Medulla oblongata (tissue), 1 donor: ENCODE measurements around the gene FSIP1.

Experiments
- DNase-seq: peaks from one replicate; pipeline ENCODE4 v3.0.0-alpha.2; 2015; ENCODE audit errors: extremely low spot score

The FSIP1 gene

DNA sequence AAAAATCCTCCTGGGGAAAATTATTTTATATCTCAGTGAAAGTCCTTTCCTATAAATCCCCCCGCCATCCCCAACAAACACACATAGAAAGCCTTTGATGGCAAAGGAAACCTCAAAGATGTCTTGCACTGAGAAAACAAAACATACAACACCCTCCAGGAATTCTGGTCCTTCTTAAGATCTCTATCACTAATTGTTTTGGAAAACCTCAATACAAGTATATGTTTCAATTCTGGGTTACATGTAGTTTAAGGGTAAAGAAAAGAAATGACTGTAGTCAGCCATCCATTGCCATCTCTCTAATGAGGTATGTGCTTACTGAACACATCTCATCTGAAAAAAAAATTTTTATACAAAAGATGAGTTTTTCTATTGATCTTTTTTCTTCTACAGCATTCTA, 97.3 kb downstream of the FSIP1 start:
- no peak for DNase-seq

- DNase-seq: no peak
Measured at GRCh38 chr15:39684233-39684632, 98.4 kb downstream of the FSIP1 start.

GRCh38 chr15:39682366-39682765, 100.3 kb downstream of the FSIP1 start:
- no peak for DNase-seq

DNA sequence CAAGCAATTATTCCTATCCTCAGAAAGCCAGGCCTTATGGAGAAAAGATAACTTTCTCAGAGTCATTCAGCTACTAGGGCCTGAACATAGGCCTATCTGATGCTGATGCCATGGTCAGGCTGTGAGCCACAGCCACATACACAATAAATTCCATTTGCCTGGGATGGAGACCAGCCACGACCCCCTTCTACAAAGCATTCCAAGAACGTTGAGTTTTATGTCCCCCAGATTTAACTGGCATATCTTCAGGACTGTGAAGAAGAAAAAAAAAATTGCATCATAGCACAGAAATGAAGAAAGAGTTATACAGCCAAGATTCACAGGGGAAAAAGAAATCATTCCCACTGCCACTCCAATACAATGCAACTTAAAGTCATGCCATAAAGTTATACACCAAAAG, 101.8 kb downstream of the FSIP1 start:
- DNase-seq: no peak

DNA sequence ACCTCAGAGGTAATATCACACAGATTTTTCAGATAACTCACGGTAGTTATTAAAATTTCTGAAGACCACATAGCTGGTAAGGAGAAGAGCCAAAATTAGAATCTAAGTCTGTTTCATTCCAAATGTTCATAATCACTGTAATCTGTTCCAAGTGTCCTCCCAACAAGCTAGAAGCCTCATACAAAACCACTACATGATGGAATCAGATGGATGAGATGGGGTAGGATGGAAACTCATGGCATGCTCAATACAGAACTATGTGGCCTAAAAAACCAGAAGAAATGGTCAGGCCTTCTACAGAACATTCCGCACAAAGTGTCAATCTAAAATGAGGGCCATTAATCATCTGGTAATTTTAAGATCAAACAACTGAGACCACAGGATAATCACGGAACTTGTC, 110.0 kb downstream of the FSIP1 start:
- no peak for DNase-seq

DNA sequence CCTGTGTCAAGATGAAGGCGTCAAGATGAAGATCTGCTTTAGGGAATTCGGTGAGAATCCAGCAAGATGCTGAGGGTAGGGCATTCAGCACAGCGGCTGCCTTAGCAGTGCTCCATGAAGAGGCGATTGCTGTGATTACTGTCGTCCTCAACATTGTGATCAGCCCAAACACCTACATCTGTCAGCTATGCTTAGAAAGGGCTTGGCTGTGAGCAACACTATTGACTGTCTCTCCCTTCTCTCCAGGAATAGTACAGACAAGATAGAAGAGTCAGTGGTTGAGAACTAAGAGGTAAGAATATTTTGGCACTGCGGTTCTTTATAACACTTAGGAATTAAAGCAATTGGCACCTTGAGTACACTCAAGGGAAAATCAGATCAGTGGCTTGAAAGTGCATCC, 110.5 kb downstream of the FSIP1 start:
- DNase-seq: no peak

DNA sequence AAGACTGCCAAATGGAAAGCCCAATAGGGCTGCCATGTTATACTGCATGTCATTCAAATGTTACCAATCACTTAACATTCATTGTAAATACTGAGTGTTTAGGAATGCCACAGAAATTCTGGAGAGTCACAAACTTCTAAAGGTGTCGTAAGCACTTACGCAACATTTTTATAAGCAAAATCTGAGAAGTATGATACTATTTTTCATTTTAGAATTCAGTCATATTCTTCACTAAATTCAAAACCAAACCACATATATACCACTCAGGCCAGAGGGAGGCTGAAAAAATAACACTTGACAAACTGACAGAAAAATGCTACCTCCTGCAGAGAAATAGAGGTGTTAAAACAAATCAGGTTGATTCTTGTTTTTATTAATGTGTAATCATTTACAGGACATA, 112.0 kb downstream of the FSIP1 start:
- DNase-seq: no peak

DNA sequence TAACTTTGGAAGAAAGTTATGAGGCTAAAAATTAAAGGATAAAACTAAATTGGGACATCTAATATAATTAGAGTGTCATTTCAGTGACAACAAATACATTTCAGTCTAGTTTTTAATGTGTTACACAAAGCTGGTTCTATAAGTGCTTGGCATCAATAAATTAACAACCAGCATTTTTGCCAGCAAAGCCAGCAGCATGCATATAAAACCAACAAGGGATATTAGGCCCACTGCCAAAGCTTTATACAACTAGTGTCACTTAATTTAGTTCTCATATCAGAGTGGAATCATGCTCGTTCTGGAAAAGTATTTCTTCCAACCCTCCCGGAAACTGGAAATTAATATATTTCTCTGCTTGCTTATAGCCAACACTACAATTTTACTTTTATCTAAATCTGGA, 113.0 kb downstream of the FSIP1 start:
- DNase-seq: no peak

- no peak for DNase-seq
Measured at GRCh38 chr15:39669241-39669640, 113.4 kb downstream of the FSIP1 start.

GRCh38 chr15:39668457-39668856, 114.2 kb downstream of the FSIP1 start:
- DNase-seq: no peak

GRCh38 chr15:39667382-39668127, 115.1 kb downstream of the FSIP1 start:
- DNase-seq: no peak

GRCh38 chr15:39666677-39667076, 116.0 kb downstream of the FSIP1 start:
- DNase-seq: no peak

GRCh38 chr15:39665629-39666250, 116.9 kb downstream of the FSIP1 start:
- DNase-seq: no peak

DNA sequence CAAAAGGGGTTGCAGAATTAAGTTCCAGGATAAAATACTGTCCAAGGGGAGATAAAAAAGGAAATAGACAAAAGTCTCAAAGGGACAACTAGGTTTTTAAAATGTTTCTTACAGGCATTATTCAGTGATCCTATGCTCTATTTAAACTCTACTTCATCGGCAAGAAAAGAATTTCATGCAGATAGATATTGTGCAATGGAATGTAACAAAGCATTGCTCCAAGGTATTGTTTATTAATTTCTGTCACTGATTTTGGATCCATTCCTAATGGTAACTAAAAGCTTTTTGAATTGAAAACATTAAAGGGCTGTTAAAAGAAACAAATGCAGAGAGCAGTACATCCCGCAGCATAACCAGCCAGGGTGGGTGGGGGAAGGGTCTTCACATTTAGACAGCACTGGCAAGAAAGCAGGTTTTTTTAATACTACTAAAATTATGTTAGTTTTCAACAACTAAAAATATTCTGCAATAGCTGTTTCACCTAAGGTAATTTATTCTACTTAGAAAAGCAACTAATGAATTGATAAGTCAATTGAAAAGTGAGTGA, 118.9 kb downstream of the FSIP1 start:
- DNase-seq: no peak

DNA sequence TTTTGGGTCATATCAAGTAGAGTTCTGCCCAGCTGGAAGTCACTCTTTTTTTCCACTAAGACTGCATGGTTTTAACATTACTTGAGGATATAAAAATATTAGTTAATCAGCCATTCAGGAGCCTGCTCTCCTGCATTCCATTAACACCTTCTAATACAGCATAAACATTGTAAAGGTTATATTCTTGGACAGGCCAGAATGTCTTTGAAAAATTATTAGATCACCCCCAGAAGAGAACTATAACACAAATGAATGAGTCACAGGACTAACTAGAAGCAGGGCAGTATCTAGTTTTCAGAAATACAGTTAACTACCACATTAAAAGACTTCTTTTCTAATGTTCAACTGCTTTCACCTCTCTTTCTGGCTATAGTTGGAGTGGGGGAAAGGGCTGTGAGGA, 120.9 kb downstream of the FSIP1 start:
- DNase-seq: no peak

DNA sequence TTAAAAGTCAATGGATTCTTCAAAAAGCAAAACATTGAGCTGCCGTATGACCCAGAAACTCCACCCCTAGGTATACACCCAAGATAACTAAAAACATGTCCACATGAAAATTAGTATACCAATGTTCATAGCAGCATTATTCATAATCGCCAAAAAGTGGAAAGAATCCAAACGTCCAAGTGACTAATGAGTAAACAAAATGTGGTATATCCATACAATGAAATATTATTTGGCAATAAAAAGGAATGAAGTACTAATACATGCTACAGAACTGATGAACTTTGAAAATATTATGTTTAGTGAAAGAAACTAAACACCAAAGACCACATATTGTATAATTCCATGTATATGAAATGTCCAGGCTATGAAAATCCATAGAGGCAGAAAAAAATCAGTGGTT, 123.9 kb downstream of the FSIP1 start:
- DNase-seq: no peak

GRCh38 chr15:39657668-39658067, 125.0 kb downstream of the FSIP1 start:
- DNase-seq: no peak

- DNase-seq: no peak
Measured at GRCh38 chr15:39657181-39657580, 125.5 kb downstream of the FSIP1 start.

- no peak for DNase-seq
Measured at GRCh38 chr15:39654304-39654703, 128.3 kb downstream of the FSIP1 start.

- DNase-seq: no peak
Measured at GRCh38 chr15:39651881-39652280, 130.8 kb downstream of the FSIP1 start.

GRCh38 chr15:39651295-39651694, 131.3 kb downstream of the FSIP1 start:
- no peak for DNase-seq

DNA sequence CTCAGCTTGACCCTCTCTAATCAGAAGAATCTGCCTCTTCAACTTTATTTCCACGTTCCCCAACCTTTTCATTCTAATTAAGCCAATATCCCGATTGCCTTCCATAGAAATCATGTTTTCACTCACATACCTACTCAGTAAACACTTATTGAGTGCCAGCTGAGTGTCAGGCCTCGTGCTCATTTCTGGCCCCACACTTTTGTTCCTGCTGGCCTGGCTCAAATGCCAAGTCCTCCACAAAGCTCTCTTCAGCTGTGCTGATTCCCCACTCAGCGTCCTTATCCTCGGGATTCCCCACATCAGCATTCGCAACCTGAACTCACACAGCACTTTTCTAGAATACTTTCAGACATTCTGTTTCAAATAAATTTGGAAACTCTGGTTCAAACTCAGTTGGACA, 132.9 kb downstream of the FSIP1 start:
- DNase-seq: peak; percentile 29

- DNase-seq: no peak
Measured at GRCh38 chr15:39646425-39646824, 136.2 kb downstream of the FSIP1 start.

- no peak for DNase-seq
Measured at GRCh38 chr15:39645976-39646257, 136.7 kb downstream of the FSIP1 start.
